HEK293 (cell line): ENCODE data around the gene OSBPL1A.
A peak's percentile ranks its signal among the peaks of the same experiment; 100 is the strongest.

Experiments
- CTCF ChIP-seq: fragments of 450-650 bp; formaldehyde crosslinking; IDR thresholded peaks from 2 replicates; pipeline ENCODE4 v1.5.1; 2016; ENCODE audit warnings: missing biosample characterization, missing genetic modification characterization
- EGR2 ChIP-seq: fragments of 450-650 bp; formaldehyde crosslinking; IDR thresholded peaks from 2 replicates; pipeline ENCODE4 v1.5.1; 2016; ENCODE audit warnings: low read depth, missing biosample characterization, missing genetic modification characterization
- FEZF1 ChIP-seq: fragments of 450-650 bp; formaldehyde crosslinking; IDR thresholded peaks from 2 replicates; pipeline ENCODE4 v1.5.1; 2016; ENCODE audit warnings: missing biosample characterization, missing genetic modification characterization
- HOXC10 ChIP-seq: sonication (generic); formaldehyde crosslinking; IDR thresholded peaks from 2 replicates; pipeline ENCODE4 v1.8.1; 2023; ENCODE audit warnings: mild to moderate bottlenecking, missing genetic modification reagents
- PATZ1 ChIP-seq: fragments of 450-650 bp; formaldehyde crosslinking; IDR thresholded peaks from 2 replicates; pipeline ENCODE4 v1.5.1; 2016; ENCODE audit warnings: missing biosample characterization, missing genetic modification characterization
- RBAK ChIP-seq: fragments of 450-650 bp; formaldehyde crosslinking; IDR thresholded peaks from 2 replicates; pipeline ENCODE4 v1.5.1; 2016; ENCODE audit warnings: missing biosample characterization, missing genetic modification characterization
- ZBTB20 ChIP-seq: fragments of 450-650 bp; formaldehyde crosslinking; IDR thresholded peaks from 2 replicates; pipeline ENCODE4 v1.5.1; 2016; ENCODE audit warnings: missing biosample characterization, missing genetic modification characterization
- ZBTB48 ChIP-seq: fragments of 450-650 bp; formaldehyde crosslinking; IDR thresholded peaks from 2 replicates; pipeline ENCODE4 v1.5.1; 2016; ENCODE audit warnings: missing biosample characterization, missing genetic modification characterization
- ZBTB49 ChIP-seq: fragments of 450-650 bp; formaldehyde crosslinking; IDR thresholded peaks from 2 replicates; pipeline ENCODE4 v1.5.1; 2016; ENCODE audit warnings: missing biosample characterization, missing genetic modification characterization, low read depth
- ZFP69B ChIP-seq: fragments of 450-650 bp; formaldehyde crosslinking; IDR thresholded peaks from 2 replicates; pipeline ENCODE4 v1.5.1; 2016; ENCODE audit warnings: missing biosample characterization, missing genetic modification characterization
- ZNF112 ChIP-seq: fragments of 450-650 bp; formaldehyde crosslinking; IDR thresholded peaks from 2 replicates; pipeline ENCODE4 v1.5.0; 2017; ENCODE audit warnings: missing biosample characterization, missing genetic modification characterization
- ZNF133 ChIP-seq: fragments of 450-650 bp; formaldehyde crosslinking; IDR thresholded peaks from 2 replicates; pipeline ENCODE4 v1.5.1; 2016; ENCODE audit warnings: missing biosample characterization, missing genetic modification characterization
- ZNF26 ChIP-seq: fragments of 450-650 bp; formaldehyde crosslinking; IDR thresholded peaks from 2 replicates; pipeline ENCODE4 v1.5.1; 2016; ENCODE audit warnings: missing biosample characterization, missing genetic modification characterization
- ZNF341 ChIP-seq: fragments of 450-650 bp; formaldehyde crosslinking; IDR thresholded peaks from 2 replicates; pipeline ENCODE4; 2016; ENCODE audit warnings: low read depth, missing biosample characterization, missing genetic modification characterization
- ZNF391 ChIP-seq: fragments of 450-650 bp; formaldehyde crosslinking; IDR thresholded peaks from 2 replicates; pipeline ENCODE4 v1.5.1; 2016; ENCODE audit warnings: low read depth, missing biosample characterization, missing genetic modification characterization, borderline replicate concordance
- ZNF560 ChIP-seq: fragments of 450-650 bp; formaldehyde crosslinking; IDR thresholded peaks from 2 replicates; pipeline ENCODE4 v1.5.1; 2017; ENCODE audit warnings: missing biosample characterization, missing genetic modification characterization, borderline replicate concordance
- ZNF596 ChIP-seq: fragments of 450-650 bp; IDR thresholded peaks from 2 replicates; pipeline ENCODE4 v1.5.0; 2018; ENCODE audit warnings: missing biosample characterization, mild to moderate bottlenecking, missing genetic modification characterization, moderate library complexity
- ZNF621 ChIP-seq: fragments of 450-650 bp; formaldehyde crosslinking; IDR thresholded peaks from 2 replicates; pipeline ENCODE4 v1.5.1; 2017; ENCODE audit warnings: missing biosample characterization, missing genetic modification characterization
- ZNF623 ChIP-seq: fragments of 450-650 bp; formaldehyde crosslinking; IDR thresholded peaks from 2 replicates; pipeline ENCODE4 v1.5.1; 2016; ENCODE audit warnings: missing biosample characterization, missing genetic modification characterization
- ZNF626 ChIP-seq: fragments of 450-650 bp; sonication (Bioruptor Pico); formaldehyde crosslinking; IDR thresholded peaks from 2 replicates; pipeline ENCODE4 v1.5.1; 2018; ENCODE audit warnings: missing biosample characterization, missing genetic modification characterization, inconsistent platforms
- ZNF639 ChIP-seq: fragments of 450-650 bp; formaldehyde crosslinking; IDR thresholded peaks from 2 replicates; pipeline ENCODE4 v1.5.1; 2016; ENCODE audit warnings: missing biosample characterization, missing genetic modification characterization
- ZNF654 ChIP-seq: fragments of 450-650 bp; formaldehyde crosslinking; IDR thresholded peaks from 2 replicates; pipeline ENCODE4 v1.5.1; 2016; ENCODE audit warnings: low read depth, missing biosample characterization, missing genetic modification characterization
- ZNF768 ChIP-seq: fragments of 450-650 bp; formaldehyde crosslinking; IDR thresholded peaks from 2 replicates; pipeline ENCODE4 v1.5.1; 2018; ENCODE audit warnings: missing biosample characterization, mild to moderate bottlenecking, missing genetic modification characterization
- ZNF777 ChIP-seq: fragments of 450-650 bp; formaldehyde crosslinking; IDR thresholded peaks from 2 replicates; pipeline ENCODE4 v1.5.1; 2017; ENCODE audit warnings: missing biosample characterization, missing genetic modification characterization, borderline replicate concordance
- ZNF792 ChIP-seq: fragments of 450-650 bp; formaldehyde crosslinking; IDR thresholded peaks from 2 replicates; pipeline ENCODE4 v1.5.1; 2016; ENCODE audit warnings: missing biosample characterization, missing genetic modification characterization
- ZSCAN23 ChIP-seq: fragments of 450-650 bp; formaldehyde crosslinking; IDR thresholded peaks from 2 replicates; pipeline ENCODE4 v1.5.1; 2016; ENCODE audit warnings: missing biosample characterization, missing genetic modification characterization
- ZSCAN5A ChIP-seq: fragments of 450-650 bp; formaldehyde crosslinking; IDR thresholded peaks from 2 replicates; pipeline ENCODE4 v1.5.1; 2016; ENCODE audit warnings: missing biosample characterization, missing genetic modification characterization
- TF ChIP-seq, protein P1 (sequence below): fragments of 450-650 bp; IDR thresholded peaks from 2 replicates; pipeline ENCODE4 v1.5.1; 2018; ENCODE audit warnings: missing biosample characterization, mild to moderate bottlenecking, missing genetic modification characterization

OSBPL1A gene

DNA sequence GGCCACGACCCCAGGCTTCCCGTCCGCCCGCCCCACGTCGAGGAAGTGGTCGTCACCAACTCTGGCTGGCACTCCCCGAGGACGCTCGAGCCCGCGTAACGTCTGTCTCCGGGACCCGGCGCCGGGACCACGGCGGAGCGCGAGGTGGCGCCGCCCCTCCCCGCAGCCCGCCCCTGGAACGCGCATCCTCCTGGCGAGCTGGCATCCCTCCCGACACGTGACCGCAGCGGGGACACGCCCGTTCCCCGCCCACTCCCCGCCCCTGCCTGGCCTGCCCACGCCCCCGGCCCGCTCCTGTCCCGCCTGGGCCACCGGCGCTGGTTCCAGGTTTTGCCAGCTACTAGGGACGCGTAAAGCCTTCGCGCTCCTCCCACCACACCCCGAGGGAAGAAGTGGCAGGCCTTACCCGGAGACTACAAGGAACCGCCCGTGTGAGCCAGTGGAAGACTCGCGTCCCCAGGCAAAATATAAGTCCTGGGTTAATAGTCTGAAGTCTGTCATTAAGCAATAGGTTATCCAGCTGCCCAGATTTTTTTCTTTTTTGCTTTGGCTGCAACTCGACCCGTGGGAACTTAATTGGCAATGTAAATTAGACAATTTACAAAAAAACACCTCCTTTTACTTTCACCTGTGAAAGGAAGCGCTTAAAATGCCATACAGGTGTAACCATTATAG lies at the start of gene OSBPL1A (continued):
- TF ChIP-seq, protein P1, sequence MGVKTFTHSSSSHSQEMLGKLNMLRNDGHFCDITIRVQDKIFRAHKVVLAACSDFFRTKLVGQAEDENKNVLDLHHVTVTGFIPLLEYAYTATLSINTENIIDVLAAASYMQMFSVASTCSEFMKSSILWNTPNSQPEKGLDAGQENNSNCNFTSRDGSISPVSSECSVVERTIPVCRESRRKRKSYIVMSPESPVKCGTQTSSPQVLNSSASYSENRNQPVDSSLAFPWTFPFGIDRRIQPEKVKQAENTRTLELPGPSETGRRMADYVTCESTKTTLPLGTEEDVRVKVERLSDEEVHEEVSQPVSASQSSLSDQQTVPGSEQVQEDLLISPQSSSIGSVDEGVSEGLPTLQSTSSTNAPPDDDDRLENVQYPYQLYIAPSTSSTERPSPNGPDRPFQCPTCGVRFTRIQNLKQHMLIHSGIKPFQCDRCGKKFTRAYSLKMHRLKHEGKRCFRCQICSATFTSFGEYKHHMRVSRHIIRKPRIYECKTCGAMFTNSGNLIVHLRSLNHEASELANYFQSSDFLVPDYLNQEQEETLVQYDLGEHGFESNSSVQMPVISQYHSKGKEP (tag by site-specific recombination) = no peak
- TF ChIP-seq ZNF596 (tag by site-specific recombination) (no peak), ZNF792 (tag by site-specific recombination) (no peak), ZBTB48 (tag by site-specific recombination) (no peak), PATZ1 (peak; percentile 86), ZNF626 (tag by site-specific recombination) (no peak), ZNF391 (tag by site-specific recombination) (0 out of 2 replicates have a peak, but pooled peaks have one; percentile 17), ZNF560 (tag by site-specific recombination) (peak; percentile 87), ZSCAN5A (tag by site-specific recombination) (0 out of 2 replicates have a peak, but pooled peaks have one; percentile 37), ZBTB20 (peak; percentile 38; the same call in 1 of the 2 replicates), ZNF777 (tag by site-specific recombination) (no peak), ZNF133 (tag by site-specific recombination) (no peak), ZNF26 (tag by site-specific recombination) (no peak), ZNF341 (tag by site-specific recombination) (peak; percentile 38; the same call in 1 of the 2 replicates), ZNF768 (tag by site-specific recombination) (no peak), ZNF621 (tag by site-specific recombination) (no peak), ZNF112 (tag by site-specific recombination) (no peak), FEZF1 (tag by site-specific recombination) (no peak), HOXC10 (CRISPR knock-in tag) (0 out of 2 replicates have a peak, but pooled peaks have one; percentile 65), ZBTB49 (tag by site-specific recombination) (no peak), EGR2 (tag by site-specific recombination) (peak; percentile 93), ZNF654 (no peak), ZNF639 (tag by site-specific recombination) (no peak), ZFP69B (tag by site-specific recombination) (no peak), RBAK (no peak), ZSCAN23 (tag by site-specific recombination) (no peak), CTCF (peak; percentile 74), ZNF623 (tag by site-specific recombination) (no peak)
